ENCODE measurements around the gene STYXL1.

DNA sequence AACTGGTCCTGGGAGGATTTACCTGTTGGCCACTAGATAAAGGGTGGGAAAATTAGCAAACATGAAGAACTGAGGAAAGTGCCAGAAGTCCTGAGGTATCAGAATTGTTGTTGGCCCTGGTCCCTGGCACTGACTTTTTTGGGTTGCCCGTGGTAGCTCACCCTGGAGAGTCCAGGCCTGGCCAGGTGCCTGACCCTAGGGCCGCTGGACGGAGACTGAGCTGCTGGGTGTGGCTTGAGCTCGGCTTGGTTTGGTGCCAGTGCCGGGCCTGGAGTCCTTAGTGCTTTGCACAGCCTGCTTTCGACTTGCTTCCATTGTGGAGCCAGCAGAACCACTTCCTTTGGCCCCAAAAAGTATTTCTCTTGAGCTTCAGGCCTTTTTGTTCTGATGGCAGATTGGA, 13.0 kb upstream of the STYXL1 start:
- TF ChIP-seq CTCF (IDR thresholded peaks at IDR 0.05), result no peak
- TF ChIP-seq POLR2A (IDR thresholded peaks at IDR 0.05), result no peak
